ENCODE measurements around the gene STK32B. TPM values are rescaled to one million over a fixed set of nuclear protein-coding genes. Genes with fewer than 3 reads are reported as not detected.

The STK32B gene
- total and polyA plus RNA-seq, 2 experiments from 2014 or later = 0.71 to 2.3 TPM

DNA sequence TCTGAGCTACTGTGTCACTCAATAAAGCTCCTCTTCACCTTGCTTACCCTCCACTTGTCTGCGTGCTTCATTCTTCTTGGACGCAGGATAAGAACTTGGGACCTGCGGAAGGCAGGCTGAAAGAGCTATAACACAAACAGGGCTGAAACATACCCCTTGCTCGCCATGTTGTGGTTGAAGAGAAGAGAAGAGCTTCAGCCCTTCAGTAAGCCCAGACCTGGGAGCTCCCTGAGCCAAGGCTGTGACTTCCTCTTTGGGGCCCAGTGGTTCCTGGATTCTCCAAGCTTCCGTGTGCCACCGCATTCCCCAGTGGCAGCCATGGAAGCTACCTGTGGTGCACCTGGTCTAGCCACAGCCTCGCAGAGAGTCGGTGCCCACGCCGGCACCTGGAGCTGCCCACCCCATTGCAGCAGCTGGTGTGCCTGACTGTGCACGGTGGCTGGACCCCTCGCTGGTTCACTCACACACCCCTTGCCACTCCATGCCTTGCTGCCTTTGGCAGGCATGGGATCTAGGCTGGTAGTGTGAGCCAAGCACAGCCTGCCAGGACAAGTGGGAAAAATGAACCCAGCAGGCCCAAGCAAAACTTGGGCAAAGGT, 496.5 kb downstream of the STK32B start:
- TF ChIP-seq NANOG (IDR thresholded peaks at IDR 0.05; ENCODE audit: borderline replicate concordance) (no peak), ETS1 (IDR thresholded peaks at IDR 0.05) (no peak), STAT1 (IDR thresholded peaks at IDR 0.05; ENCODE audit: unreplicated experiment) (no peak), POLR2AphosphoS5 (IDR thresholded peaks at IDR 0.05; ENCODE audit: low read depth) (no peak), EZH2phosphoT487 (IDR thresholded peaks at IDR 0.05; ENCODE audit: unreplicated experiment) (no peak), ZNF114 (CRISPR knock-in tag; IDR thresholded peaks at IDR 0.05) (no peak), CREB1 (CRISPR knock-in tag; IDR thresholded peaks at IDR 0.05; ENCODE audit: low read depth) (no peak)
- TF ChIP-seq, protein P1, sequence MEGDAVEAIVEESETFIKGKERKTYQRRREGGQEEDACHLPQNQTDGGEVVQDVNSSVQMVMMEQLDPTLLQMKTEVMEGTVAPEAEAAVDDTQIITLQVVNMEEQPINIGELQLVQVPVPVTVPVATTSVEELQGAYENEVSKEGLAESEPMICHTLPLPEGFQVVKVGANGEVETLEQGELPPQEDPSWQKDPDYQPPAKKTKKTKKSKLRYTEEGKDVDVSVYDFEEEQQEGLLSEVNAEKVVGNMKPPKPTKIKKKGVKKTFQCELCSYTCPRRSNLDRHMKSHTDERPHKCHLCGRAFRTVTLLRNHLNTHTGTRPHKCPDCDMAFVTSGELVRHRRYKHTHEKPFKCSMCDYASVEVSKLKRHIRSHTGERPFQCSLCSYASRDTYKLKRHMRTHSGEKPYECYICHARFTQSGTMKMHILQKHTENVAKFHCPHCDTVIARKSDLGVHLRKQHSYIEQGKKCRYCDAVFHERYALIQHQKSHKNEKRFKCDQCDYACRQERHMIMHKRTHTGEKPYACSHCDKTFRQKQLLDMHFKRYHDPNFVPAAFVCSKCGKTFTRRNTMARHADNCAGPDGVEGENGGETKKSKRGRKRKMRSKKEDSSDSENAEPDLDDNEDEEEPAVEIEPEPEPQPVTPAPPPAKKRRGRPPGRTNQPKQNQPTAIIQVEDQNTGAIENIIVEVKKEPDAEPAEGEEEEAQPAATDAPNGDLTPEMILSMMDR (conservative IDR thresholded peaks at IDR 0.05; ENCODE audit: low read depth in 2 of 2) = no peak
- DNase-seq (ENCODE audit: low spot score) = no peak
- no peak for ATAC-seq
- no peak overlapping the region for H3K4me3 ChIP-seq
- peaks cover 4% of the 10 kb centered on the region for H3K27me3 Mint-ChIP-seq (ENCODE audit: insufficient read depth, low read depth, poor library complexity)
- H3K4me1 Mint-ChIP-seq = no peaks in the 10 kb centered on the region; the same call in 2 of the 3 replicates
- H2AFZ ChIP-seq = no peak overlapping the region
- H3K79me2 ChIP-seq (replicated peaks; ENCODE audit: insufficient read depth) = no peaks in the 10 kb centered on the region
- H3K4me1 ChIP-seq (ENCODE audit: insufficient read depth) = no peaks in the 10 kb centered on the region
- peaks cover 37% of the 10 kb centered on the region for H3K9me3 Mint-ChIP-seq
- H3K36me3 Mint-ChIP-seq (ENCODE audit: low read depth) = peaks cover 29% of the 10 kb centered on the region
- no peaks in the 10 kb centered on the region for H4K20me1 ChIP-seq (replicated peaks; ENCODE audit: insufficient read depth)
- no peaks in the 10 kb centered on the region for H3K27me3 ChIP-seq (ENCODE audit: insufficient read depth)
- H3K27ac Mint-ChIP-seq = no peak overlapping the region
- no peak overlapping the region for H3K4me2 ChIP-seq
- H3K9me2 ChIP-seq (ENCODE audit: insufficient read depth) = no peaks in the 10 kb centered on the region
- H3K4me3 Mint-ChIP-seq = no peak overlapping the region
- no peak overlapping the region for H3K27ac ChIP-seq (ENCODE audit: low read depth)
- H3K36me3 ChIP-seq (ENCODE audit: insufficient read depth) = peaks cover 3% of the 10 kb centered on the region
- no peaks in the 10 kb centered on the region for H3F3A ChIP-seq (replicated peaks; ENCODE audit: low read depth)

Small RNA genes within 50 kb of the gene (small RNA-seq; reads per million reads assigned to genes)
- not detected for gene RF00019 (ENCODE audit: low replicate concordance)

Other genes starting within 250 kb of the STK32B start
- not detected in 2 replicates for gene MSX1, start 191.8 kb upstream of the STK32B start, total RNA-seq (2014; rRNA removed; shearing (Covaris generic))
- 0.40 and 0.61 TPM in 2 replicates for gene MSX1, start 191.8 kb upstream of the STK32B start, polyA plus RNA-seq (2016; fragmentation: Nextera tagmentation; extraction: Ambion mirVana)
- 8.3 and 12.6 TPM in 2 replicates for gene CYTL1, start 32.0 kb upstream of the STK32B start, total RNA-seq (2014; rRNA removed; shearing (Covaris generic))
- gene CYTL1, start 32.0 kb upstream of the STK32B start, polyA plus RNA-seq (2016; fragmentation: Nextera tagmentation; extraction: Ambion mirVana) = 17.6 TPM in 2 replicates